HepG2 (cell line): Measurements from ENCODE around the gene EIF4EBP3.

Source experiments
- ARID3A ChIP-seq: IDR thresholded peaks from 2 replicates; pipeline ENCODE4 v1.6.1; 2012; ENCODE audit warnings: low read depth, low read length, improper control_type of control experiment
- EP300 ChIP-seq, 3 experiments: sonication (generic) in 1 of 3; formaldehyde crosslinking in 1 of 3; IDR thresholded peaks; 2 replicates each; pipeline versions ENCODE4 v1.5.1 to v1.6.1; 2011 to 2020; ENCODE audit warnings: low read depth in 2 of 3, low read length in 2 of 3, borderline replicate concordance in 1 of 3, improper control_type of control experiment in 1 of 3, mild to moderate bottlenecking in 1 of 3, missing genetic modification reagents in 1 of 3, moderate library complexity in 1 of 3
- HMG20B ChIP-seq: conservative IDR thresholded peaks from 2 replicates; pipeline ENCODE4 v1.6.1; 2016; ENCODE audit warnings: missing genetic modification reagents, missing compliant biosample characterization
- IRF1 ChIP-seq: sonication (generic); formaldehyde crosslinking; IDR thresholded peaks from 2 replicates; pipeline ENCODE4 v1.4.0; 2020; ENCODE audit warnings: low read depth, mild to moderate bottlenecking, missing genetic modification reagents
- PHB2 ChIP-seq: fragments of 450-650 bp; IDR thresholded peaks from 2 replicates; pipeline ENCODE4 v1.6.1; 2018; ENCODE audit not compliant: partially characterized antibody
- POLR2AphosphoS5 ChIP-seq: IDR thresholded peaks from 2 replicates; pipeline ENCODE4 v1.6.1; 2012; ENCODE audit warnings: low read depth, low read length
- RNF2 ChIP-seq: fragments of 450-650 bp; conservative IDR thresholded peaks from 2 replicates; pipeline ENCODE4 v1.6.1; 2016; ENCODE audit warnings: low read depth
- SIN3B ChIP-seq: fragments of 150-350 bp; IDR thresholded peaks from 2 replicates; pipeline ENCODE4 v1.6.1; 2014; ENCODE audit warnings: low read length
- ZBTB10 ChIP-seq: sonication (generic); formaldehyde crosslinking; IDR thresholded peaks from 2 replicates; pipeline ENCODE4 v1.4.0; 2020; ENCODE audit warnings: missing genetic modification reagents, borderline replicate concordance
- ZNF501 ChIP-seq: sonication (generic); formaldehyde crosslinking; IDR thresholded peaks from 2 replicates; pipeline ENCODE4 v1.5.1; 2020; ENCODE audit warnings: mild to moderate bottlenecking, moderate library complexity, missing genetic modification reagents
- ZNF746 ChIP-seq: sonication (generic); formaldehyde crosslinking; IDR thresholded peaks from 2 replicates; pipeline ENCODE4 v1.8.0; 2022; ENCODE audit warnings: mild to moderate bottlenecking, missing genetic modification reagents
- ZNF766 ChIP-seq: sonication (generic); formaldehyde crosslinking; IDR thresholded peaks from 2 replicates; pipeline ENCODE4 v1.5.0; 2020; ENCODE audit warnings: missing genetic modification reagents, borderline replicate concordance
- ZNF781 ChIP-seq: sonication (generic); formaldehyde crosslinking; IDR thresholded peaks from 2 replicates; pipeline ENCODE4 v1.5.1; 2020; ENCODE audit warnings: borderline replicate concordance, mild to moderate bottlenecking, missing genetic modification reagents; ENCODE audit errors: not compliant biosample characterization

GRCh38 chr5:140596321-140596741, 48.9 kb downstream of the EIF4EBP3 start:
- TF ChIP-seq ARID3A (no peak), ZBTB10 (no peak), RNF2 (no peak), ZNF746 (CRISPR knock-in tag) (no peak), ZNF501 (no peak), IRF1 (CRISPR knock-in tag) (no peak), EP300 (IDR thresholded peaks at IDR 0.05; ENCODE audit: low read depth in 2 of 2, low read length in 2 of 2) (no peak), EP300 (CRISPR knock-in tag; IDR thresholded peaks at IDR 0.05; ENCODE audit: borderline replicate concordance) (no peak), POLR2AphosphoS5 (no peak), ZNF781 (no peak), SIN3B (no peak), PHB2 (no peak), ZNF766 (CRISPR knock-in tag) (no peak), HMG20B (CRISPR knock-in tag) (no peak)
